Neural cell (in vitro differentiated cells): ENCODE data around the gene RARG.

ENCODE experiments used
- CTCF ChIP-seq: fragments of 450-650 bp; IDR thresholded peaks from 2 replicates; pipeline ENCODE4 v1.5.1; 2014; ENCODE audit warnings: antibody characterized with exemption, mild to moderate bottlenecking, moderate library complexity; ENCODE audit not compliant: poor library complexity, severe bottlenecking
- EP300 ChIP-seq: fragments of 450-650 bp; conservative IDR thresholded peaks from 2 replicates; pipeline ENCODE4 v1.6.1; 2014; ENCODE audit warnings: antibody characterized with exemption, mild to moderate bottlenecking, moderate library complexity; ENCODE audit not compliant: poor library complexity, severe bottlenecking
- EZH2 ChIP-seq: fragments of 200-600, 300-800 bp; shearing (Covaris generic), sonication (generic); IDR thresholded peaks from 2 replicates; pipeline ENCODE4 v1.6.1; 2014; ENCODE audit warnings: antibody characterized with exemption, low read length, borderline replicate concordance, mild to moderate bottlenecking; ENCODE audit not compliant: insufficient read depth, poor library complexity, severe bottlenecking
- MXI1 ChIP-seq: fragments of 450-650 bp; conservative IDR thresholded peaks from 2 replicates; pipeline ENCODE4 v1.6.1; 2014; ENCODE audit warnings: antibody characterized with exemption, mild to moderate bottlenecking; ENCODE audit not compliant: poor library complexity, severe bottlenecking
- POLR2AphosphoS5 ChIP-seq: IDR thresholded peaks from 2 replicates; pipeline ENCODE4 v1.6.1; 2012
- RAD21 ChIP-seq: fragments of 450-650 bp; conservative IDR thresholded peaks from 2 replicates; pipeline ENCODE4 v1.6.1; 2014; ENCODE audit warnings: antibody characterized with exemption, mild to moderate bottlenecking, moderate library complexity
- SMC3 ChIP-seq: fragments of 450-650 bp; conservative IDR thresholded peaks from 2 replicates; pipeline ENCODE4 v1.6.1; 2014; ENCODE audit warnings: antibody characterized with exemption, mild to moderate bottlenecking, moderate library complexity; ENCODE audit not compliant: poor library complexity
- TAF1 ChIP-seq: IDR thresholded peaks from 2 replicates; pipeline ENCODE4 v1.6.1; 2012; ENCODE audit warnings: low read depth
- TF ChIP-seq, protein P1 (sequence below): IDR thresholded peaks from 2 replicates; pipeline ENCODE4 v1.6.1; 2012; ENCODE audit warnings: borderline replicate concordance

- TF ChIP-seq POLR2AphosphoS5 (no peak), TAF1 (no peak), CTCF (no peak), RAD21 (no peak), EZH2 (no peak), EP300 (no peak), SMC3 (no peak), MXI1 (no peak)
- TF ChIP-seq, protein P1, sequence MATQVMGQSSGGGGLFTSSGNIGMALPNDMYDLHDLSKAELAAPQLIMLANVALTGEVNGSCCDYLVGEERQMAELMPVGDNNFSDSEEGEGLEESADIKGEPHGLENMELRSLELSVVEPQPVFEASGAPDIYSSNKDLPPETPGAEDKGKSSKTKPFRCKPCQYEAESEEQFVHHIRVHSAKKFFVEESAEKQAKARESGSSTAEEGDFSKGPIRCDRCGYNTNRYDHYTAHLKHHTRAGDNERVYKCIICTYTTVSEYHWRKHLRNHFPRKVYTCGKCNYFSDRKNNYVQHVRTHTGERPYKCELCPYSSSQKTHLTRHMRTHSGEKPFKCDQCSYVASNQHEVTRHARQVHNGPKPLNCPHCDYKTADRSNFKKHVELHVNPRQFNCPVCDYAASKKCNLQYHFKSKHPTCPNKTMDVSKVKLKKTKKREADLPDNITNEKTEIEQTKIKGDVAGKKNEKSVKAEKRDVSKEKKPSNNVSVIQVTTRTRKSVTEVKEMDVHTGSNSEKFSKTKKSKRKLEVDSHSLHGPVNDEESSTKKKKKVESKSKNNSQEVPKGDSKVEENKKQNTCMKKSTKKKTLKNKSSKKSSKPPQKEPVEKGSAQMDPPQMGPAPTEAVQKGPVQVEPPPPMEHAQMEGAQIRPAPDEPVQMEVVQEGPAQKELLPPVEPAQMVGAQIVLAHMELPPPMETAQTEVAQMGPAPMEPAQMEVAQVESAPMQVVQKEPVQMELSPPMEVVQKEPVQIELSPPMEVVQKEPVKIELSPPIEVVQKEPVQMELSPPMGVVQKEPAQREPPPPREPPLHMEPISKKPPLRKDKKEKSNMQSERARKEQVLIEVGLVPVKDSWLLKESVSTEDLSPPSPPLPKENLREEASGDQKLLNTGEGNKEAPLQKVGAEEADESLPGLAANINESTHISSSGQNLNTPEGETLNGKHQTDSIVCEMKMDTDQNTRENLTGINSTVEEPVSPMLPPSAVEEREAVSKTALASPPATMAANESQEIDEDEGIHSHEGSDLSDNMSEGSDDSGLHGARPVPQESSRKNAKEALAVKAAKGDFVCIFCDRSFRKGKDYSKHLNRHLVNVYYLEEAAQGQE: no peak
These were observed 20.3 kb downstream of the RARG start for GRCh38 chr12:53211476-53212381.
